Measurements from ENCODE around the gene RPS29. TPM values are rescaled to one million over a fixed set of nuclear protein-coding genes. Genes with fewer than 3 reads are reported as not detected.

Gene RPS29
- total and polyA plus RNA-seq, 10 of the 15 experiments (the other 5 are each of a cell fraction or from before 2014, with no cell fraction given), result 2,685 to 10,815 (median 4,359) TPM

DNA sequence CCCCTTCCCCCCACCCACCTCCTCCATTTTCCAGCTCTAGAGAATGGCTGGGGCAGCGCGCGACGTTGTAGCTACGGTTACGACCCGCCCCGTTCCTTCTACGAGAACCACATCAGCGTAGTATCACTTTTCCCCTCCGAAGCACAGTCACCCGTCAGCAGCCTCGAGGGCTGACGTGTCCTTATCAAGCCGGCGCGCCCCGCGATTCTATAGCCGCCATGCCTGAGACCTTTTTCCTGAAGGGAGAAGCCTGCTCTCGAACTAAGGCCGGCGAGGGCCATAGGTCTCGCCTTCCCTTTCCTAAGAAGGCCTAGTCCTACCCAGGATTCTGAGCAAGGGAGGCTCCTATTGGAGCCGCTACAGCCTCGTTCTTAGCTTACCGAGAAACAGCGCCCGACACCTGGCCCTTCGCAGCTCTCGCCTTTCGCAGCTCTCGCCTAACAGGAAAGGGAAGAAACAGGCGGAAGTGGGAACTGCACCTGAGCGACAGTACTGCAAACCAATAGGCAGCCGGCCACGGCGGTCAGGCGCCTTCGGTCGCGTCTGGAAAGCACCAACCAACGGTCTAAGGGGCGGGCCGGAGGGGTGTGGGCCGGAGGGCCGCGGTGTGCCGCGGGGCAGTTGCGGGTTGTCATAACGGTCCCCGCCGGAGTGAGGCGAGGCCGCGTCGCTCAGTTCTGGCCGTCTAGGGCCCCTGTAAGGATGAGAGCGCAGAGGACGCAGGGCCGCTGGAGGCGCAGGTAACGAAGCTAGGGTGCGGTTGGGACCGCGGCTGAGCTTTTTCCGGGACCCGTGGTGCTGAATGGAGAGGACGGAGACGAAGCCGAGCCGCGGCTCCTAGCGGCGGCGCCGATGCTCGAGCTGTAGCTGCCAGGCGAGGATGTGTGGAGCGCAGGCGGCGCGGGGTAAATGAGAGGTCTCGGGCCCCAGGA, 34.3 kb upstream of the RPS29 start, which contains the start of the genes MGAT2 and RPL36AL (continued):
- TF ChIP-seq, protein P1, sequence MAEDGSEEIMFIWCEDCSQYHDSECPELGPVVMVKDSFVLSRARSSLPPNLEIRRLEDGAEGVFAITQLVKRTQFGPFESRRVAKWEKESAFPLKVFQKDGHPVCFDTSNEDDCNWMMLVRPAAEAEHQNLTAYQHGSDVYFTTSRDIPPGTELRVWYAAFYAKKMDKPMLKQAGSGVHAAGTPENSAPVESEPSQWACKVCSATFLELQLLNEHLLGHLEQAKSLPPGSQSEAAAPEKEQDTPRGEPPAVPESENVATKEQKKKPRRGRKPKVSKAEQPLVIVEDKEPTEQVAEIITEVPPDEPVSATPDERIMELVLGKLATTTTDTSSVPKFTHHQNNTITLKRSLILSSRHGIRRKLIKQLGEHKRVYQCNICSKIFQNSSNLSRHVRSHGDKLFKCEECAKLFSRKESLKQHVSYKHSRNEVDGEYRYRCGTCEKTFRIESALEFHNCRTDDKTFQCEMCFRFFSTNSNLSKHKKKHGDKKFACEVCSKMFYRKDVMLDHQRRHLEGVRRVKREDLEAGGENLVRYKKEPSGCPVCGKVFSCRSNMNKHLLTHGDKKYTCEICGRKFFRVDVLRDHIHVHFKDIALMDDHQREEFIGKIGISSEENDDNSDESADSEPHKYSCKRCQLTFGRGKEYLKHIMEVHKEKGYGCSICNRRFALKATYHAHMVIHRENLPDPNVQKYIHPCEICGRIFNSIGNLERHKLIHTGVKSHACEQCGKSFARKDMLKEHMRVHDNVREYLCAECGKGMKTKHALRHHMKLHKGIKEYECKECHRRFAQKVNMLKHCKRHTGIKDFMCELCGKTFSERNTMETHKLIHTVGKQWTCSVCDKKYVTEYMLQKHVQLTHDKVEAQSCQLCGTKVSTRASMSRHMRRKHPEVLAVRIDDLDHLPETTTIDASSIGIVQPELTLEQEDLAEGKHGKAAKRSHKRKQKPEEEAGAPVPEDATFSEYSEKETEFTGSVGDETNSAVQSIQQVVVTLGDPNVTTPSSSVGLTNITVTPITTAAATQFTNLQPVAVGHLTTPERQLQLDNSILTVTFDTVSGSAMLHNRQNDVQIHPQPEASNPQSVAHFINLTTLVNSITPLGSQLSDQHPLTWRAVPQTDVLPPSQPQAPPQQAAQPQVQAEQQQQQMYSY (CRISPR knock-in tag; IDR thresholded peaks at IDR 0.05), result no peak
- TF ChIP-seq, protein P2, sequence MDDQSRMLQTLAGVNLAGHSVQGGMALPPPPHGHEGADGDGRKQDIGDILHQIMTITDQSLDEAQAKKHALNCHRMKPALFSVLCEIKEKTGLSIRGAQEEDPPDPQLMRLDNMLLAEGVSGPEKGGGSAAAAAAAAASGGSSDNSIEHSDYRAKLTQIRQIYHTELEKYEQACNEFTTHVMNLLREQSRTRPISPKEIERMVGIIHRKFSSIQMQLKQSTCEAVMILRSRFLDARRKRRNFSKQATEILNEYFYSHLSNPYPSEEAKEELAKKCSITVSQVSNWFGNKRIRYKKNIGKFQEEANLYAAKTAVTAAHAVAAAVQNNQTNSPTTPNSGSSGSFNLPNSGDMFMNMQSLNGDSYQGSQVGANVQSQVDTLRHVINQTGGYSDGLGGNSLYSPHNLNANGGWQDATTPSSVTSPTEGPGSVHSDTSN (IDR thresholded peaks at IDR 0.05; ENCODE audit: insufficient replicate concordance, low read depth, low read length), result peak; percentile 99
- TF ChIP-seq JUND (IDR thresholded peaks at IDR 0.05; ENCODE audit: low read depth, low read length) (no peak), FOXK2 (IDR thresholded peaks at IDR 0.05) (no peak), TCF12 (IDR thresholded peaks at IDR 0.05; ENCODE audit: low read depth, low read length) (peak; percentile 56; the same call in 1 of the 2 replicates), CREB1 (IDR thresholded peaks at IDR 0.05; ENCODE audit: low read depth) (peak; percentile 71; the same call in 1 of the 2 replicates), TCF7 (IDR thresholded peaks at IDR 0.05; ENCODE audit: borderline replicate concordance) (no peak), GABPA (IDR thresholded peaks at IDR 0.05; ENCODE audit: low read depth) (peak; percentile 90), EZH2 (IDR thresholded peaks at IDR 0.05; ENCODE audit: borderline replicate concordance, control insufficient read depth, low read depth, low read length) (no peak), CBFB (IDR thresholded peaks at IDR 0.05; ENCODE audit: low read depth) (no peak; the same call in none of the 2 replicates), STAT1 (conservative IDR thresholded peaks at IDR 0.05) (no peak; the same call in 1 of the 2 replicates), SPI1 (IDR thresholded peaks at IDR 0.05; ENCODE audit: borderline replicate concordance, insufficient read depth, low read depth, low read length) (peak; percentile 71; the same call in 1 of the 2 replicates), CBX3 (IDR thresholded peaks at IDR 0.05; ENCODE audit: borderline replicate concordance, low read depth) (no peak), ZBED1 (IDR thresholded peaks at IDR 0.05; ENCODE audit: borderline replicate concordance) (no peak), TCF3 (IDR thresholded peaks at IDR 0.05; ENCODE audit: borderline replicate concordance, insufficient read depth, low read depth, low read length) (peak; percentile 40; the same call in 1 of the 2 replicates), SREBF2 (IDR thresholded peaks at IDR 0.05; ENCODE audit: low read length) (0 out of 2 replicates have a peak, but pooled peaks have one; percentile 42), ZNF207 (IDR thresholded peaks at IDR 0.05; ENCODE audit: borderline replicate concordance) (peak; percentile 79), ATF7 (IDR thresholded peaks at IDR 0.05; ENCODE audit: low read depth) (peak; percentile 35; the same call in 1 of the 2 replicates), ESRRA (IDR thresholded peaks at IDR 0.05; ENCODE audit: low read length) (no peak)
- TF ChIP-seq, protein P3, sequence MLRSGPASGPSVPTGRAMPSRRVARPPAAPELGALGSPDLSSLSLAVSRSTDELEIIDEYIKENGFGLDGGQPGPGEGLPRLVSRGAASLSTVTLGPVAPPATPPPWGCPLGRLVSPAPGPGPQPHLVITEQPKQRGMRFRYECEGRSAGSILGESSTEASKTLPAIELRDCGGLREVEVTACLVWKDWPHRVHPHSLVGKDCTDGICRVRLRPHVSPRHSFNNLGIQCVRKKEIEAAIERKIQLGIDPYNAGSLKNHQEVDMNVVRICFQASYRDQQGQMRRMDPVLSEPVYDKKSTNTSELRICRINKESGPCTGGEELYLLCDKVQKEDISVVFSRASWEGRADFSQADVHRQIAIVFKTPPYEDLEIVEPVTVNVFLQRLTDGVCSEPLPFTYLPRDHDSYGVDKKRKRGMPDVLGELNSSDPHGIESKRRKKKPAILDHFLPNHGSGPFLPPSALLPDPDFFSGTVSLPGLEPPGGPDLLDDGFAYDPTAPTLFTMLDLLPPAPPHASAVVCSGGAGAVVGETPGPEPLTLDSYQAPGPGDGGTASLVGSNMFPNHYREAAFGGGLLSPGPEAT (IDR thresholded peaks at IDR 0.05; ENCODE audit: low read depth), result peak; percentile 28

Data from GM12878 (cell line).